Measurements from ENCODE around the gene VPS26C.
"Not testable (repeated sequence)": the region's sequence is repeated elsewhere in the genome, so short reads cannot be mapped to it uniquely, and the experiment has no call there.

Gene VPS26C

GRCh38 chr21:37281993-37282392, 14.9 kb upstream of the VPS26C start:
- DNase-seq (ENCODE audit: low read depth): no peak
- no peak overlapping the region for H3K4me3 ChIP-seq (ENCODE audit: low read depth, low read length)
- TF ChIP-seq, protein P1, sequence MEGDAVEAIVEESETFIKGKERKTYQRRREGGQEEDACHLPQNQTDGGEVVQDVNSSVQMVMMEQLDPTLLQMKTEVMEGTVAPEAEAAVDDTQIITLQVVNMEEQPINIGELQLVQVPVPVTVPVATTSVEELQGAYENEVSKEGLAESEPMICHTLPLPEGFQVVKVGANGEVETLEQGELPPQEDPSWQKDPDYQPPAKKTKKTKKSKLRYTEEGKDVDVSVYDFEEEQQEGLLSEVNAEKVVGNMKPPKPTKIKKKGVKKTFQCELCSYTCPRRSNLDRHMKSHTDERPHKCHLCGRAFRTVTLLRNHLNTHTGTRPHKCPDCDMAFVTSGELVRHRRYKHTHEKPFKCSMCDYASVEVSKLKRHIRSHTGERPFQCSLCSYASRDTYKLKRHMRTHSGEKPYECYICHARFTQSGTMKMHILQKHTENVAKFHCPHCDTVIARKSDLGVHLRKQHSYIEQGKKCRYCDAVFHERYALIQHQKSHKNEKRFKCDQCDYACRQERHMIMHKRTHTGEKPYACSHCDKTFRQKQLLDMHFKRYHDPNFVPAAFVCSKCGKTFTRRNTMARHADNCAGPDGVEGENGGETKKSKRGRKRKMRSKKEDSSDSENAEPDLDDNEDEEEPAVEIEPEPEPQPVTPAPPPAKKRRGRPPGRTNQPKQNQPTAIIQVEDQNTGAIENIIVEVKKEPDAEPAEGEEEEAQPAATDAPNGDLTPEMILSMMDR (conservative IDR thresholded peaks at IDR 0.05; ENCODE audit: low read depth, low read length): no peak

- TF ChIP-seq, protein P1 (conservative IDR thresholded peaks at IDR 0.05; ENCODE audit: low read depth, low read length): no peak
- no peak for DNase-seq (ENCODE audit: low read depth)
- no peak overlapping the region for H3K4me3 ChIP-seq (ENCODE audit: low read depth, low read length)
Observed at GRCh38 chr21:37281579-37281978, 14.4 kb upstream of the VPS26C start.

DNA sequence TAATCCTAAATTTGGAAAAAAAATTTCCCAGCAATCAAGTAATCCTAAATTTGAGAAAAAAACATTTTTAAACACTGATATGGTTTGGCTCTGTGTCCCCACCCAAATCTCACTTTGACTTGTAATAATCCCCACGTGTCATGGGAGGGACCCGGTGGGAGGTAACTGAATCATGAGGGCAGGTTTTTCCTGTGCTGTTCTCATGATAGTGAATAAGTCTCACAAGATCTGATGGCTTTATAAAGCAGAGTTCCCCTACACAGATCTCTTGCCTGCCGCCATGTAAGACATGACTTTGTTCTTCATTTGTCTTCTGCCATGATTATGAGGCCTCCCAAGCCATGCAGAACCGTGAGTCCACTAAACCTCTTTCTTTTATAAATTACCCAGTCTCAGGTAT, 12.1 kb upstream of the VPS26C start:
- H3K4me3 ChIP-seq (ENCODE audit: low read depth, low read length); DNase-seq (ENCODE audit: low read depth): not testable (repeated sequence)

DNA sequence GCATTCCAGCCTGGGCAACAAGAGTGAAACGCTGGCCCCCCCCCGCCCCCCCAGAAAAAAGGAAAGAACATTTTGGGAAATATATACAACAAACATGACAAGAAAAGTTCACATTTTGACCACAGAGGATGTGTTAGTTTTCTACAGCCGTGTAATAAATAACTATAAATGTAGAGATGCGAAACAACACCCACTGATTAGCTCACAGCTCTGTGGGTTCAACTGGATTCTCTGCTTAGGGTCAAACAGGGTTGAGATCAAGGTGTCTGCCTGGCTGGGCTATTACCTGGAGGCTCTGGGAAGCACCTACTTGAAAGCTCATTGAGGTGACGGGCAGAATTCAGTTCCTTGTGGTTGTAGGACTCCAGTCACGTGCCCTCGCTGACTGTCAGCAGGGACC, 11.1 kb upstream of the VPS26C start:
- no peak for DNase-seq (ENCODE audit: low read depth)
- no peak overlapping the region for H3K4me3 ChIP-seq (ENCODE audit: low read depth, low read length)
- TF ChIP-seq, protein P1 (conservative IDR thresholded peaks at IDR 0.05; ENCODE audit: low read depth, low read length): no peak

- no peak for DNase-seq (ENCODE audit: low read depth)
- H3K4me3 ChIP-seq (ENCODE audit: low read depth, low read length): no peak overlapping the region
- TF ChIP-seq, protein P1 (conservative IDR thresholded peaks at IDR 0.05; ENCODE audit: low read depth, low read length): no peak
Observed at GRCh38 chr21:37276377-37276776, 9.2 kb upstream of the VPS26C start.

DNA sequence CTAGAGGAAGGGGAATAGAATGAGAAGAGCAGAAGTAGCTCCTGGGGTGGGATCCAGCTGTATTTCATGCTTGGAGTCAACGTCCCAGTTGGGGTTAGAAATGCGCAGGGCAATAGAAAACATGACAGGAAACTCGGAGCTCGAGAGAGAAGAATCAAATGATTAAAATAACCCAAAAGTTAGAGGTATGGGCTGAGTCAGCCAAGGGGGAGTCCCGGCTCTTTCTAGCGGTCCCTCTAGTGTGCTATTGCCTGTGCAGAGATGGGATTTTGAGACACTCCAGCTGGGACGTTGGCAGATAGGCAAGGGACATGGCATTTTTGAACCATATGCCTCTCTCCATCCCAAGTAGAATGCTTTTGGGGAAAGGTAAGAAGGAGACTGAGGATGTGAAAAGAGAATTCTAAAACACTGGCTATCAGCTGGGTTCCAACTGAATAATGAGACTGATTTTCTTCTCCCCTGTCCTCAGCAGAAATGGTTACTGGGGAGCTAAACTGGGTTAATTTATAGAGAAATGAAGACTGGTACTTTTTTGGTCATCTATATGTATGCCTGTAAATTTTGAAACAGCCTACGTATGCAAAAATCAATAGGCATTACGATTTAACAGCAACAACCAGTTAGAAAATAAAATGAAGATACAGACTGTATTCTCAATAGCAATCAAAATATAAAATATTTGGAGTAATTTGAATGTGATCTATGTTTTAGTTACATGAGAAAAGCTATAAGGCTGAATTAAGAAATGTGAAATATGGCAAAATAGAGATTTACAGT, 7.0 kb upstream of the VPS26C start:
- no peak overlapping the region for H3K4me3 ChIP-seq (ENCODE audit: low read depth, low read length)
- DNase-seq (ENCODE audit: low read depth): no peak
- TF ChIP-seq, protein P1 (conservative IDR thresholded peaks at IDR 0.05; ENCODE audit: low read depth, low read length): no peak

- no peak overlapping the region for H3K4me3 ChIP-seq (ENCODE audit: low read depth, low read length)
- TF ChIP-seq, protein P1 (conservative IDR thresholded peaks at IDR 0.05; ENCODE audit: low read depth, low read length): no peak
- DNase-seq (ENCODE audit: low read depth): no peak
Observed at GRCh38 chr21:37273440-37273839, 6.3 kb upstream of the VPS26C start.
